Right lobe of liver (tissue), 6 donors: Measurements from ENCODE around the gene SCYL2. TPM values are rescaled to one million over a fixed set of nuclear protein-coding genes. Genes with fewer than 3 reads are reported as not detected.
"Not testable (repeated sequence)": the region's sequence is repeated elsewhere in the genome, so short reads cannot be mapped to it uniquely, and the experiment has no call there.

Experiments
- ATAC-seq, 4 donors: fragments of 200-7000 bp; cut with Tn5 transposase; one replicate each; pipeline ENCODE4 v1.9.1; 2020; ENCODE audit warnings: mild to moderate bottlenecking in 4 of 4, moderate library complexity in 4 of 4
- DNase-seq, 3 donors: peaks; one replicate each; pipeline ENCODE4 v3.0.0-alpha.2; 2020
- H3K27ac ChIP-seq, 3 donors: fragments of 200-600 bp; one replicate each; pipeline ENCODE4 v1.8.0; 2022
- H3K27me3 ChIP-seq, 2 donors: fragments of 200-600 bp; one replicate each; pipeline ENCODE4 v1.8.0; 2022
- H3K36me3 ChIP-seq, 4 donors: fragments of 200-600 bp; sonication (generic) in 1 of 4; one replicate each; pipeline versions ENCODE4 v1.5.1 to v1.8.0; 2017 to 2022; ENCODE audit warnings: control low read depth in 1 of 4
- H3K4me1 ChIP-seq, 4 donors: fragments of 200-600 bp; sonication (generic) in 1 of 4; one replicate each; pipeline versions ENCODE4 v1.5.1 to v1.8.0; 2017 to 2022; ENCODE audit warnings: control low read depth in 1 of 4
- H3K4me3 ChIP-seq, 3 donors: fragments of 200-600 bp; one replicate each; pipeline ENCODE4 v1.8.0; 2022
- H3K9me3 ChIP-seq, 4 donors: fragments of 200-600 bp; sonication (generic) in 1 of 4; one replicate each; pipeline versions ENCODE4 v1.5.1 to v1.8.0; 2017 to 2022; ENCODE audit warnings: control low read depth in 1 of 4
- CTCF ChIP-seq, 4 donors: fragments of 200-600 bp in 3 of 4; fragments of 450-650 bp in 1 of 4; IDR thresholded peaks; one replicate each; pipeline versions ENCODE4 v1.5.1 to v1.8.0; 2016 to 2022; ENCODE audit warnings: antibody characterized with exemption in 4 of 4, mild to moderate bottlenecking in 2 of 4
- POLR2A ChIP-seq: fragments of 450-650 bp; IDR thresholded peaks from one replicate; pipeline ENCODE4 v1.6.1; 2017; ENCODE audit warnings: antibody characterized with exemption, mild to moderate bottlenecking
- WGBS: methylation state at CpG from one replicate; pipeline ENCODE4 v1.1.6; 2018; ENCODE audit warnings: low coverage, low lambda C conversion rate; ENCODE audit not compliant: insufficient coverage; ENCODE audit errors: missing lambda C conversion rate; 5-methylcytosine and 5-hydroxymethylcytosine counted together
- intact Hi-C, 2 donors: fragments of 100-400 bp; cut with DNase I; formaldehyde crosslinking; loops; one replicate each; pipeline versions ENCODE4 v1.11.2 to v1.14.1; 2022
- total RNA-seq, 6 experiments: library from RNA; depleted of rRNA in 2 of 6; stranded (reverse); fragments of >200 nt in 2 of 6; fragmentation: NEBNext Ultra II Directional in 3 of 6; extraction: Animal tissue kit (Norgen Biotek cat#: 25700) in 3 of 6; gene quantifications; one replicate each; pipeline versions ENCODE4 v1.1.0 to v1.2.4, GENCODE V29; 2016 to 2023
- donor health status: DM: no; HTN: yes; CAD: no.
- donor health status: DM: no; HTN: no; CAD: no.
- donor health status: DM: no; HTN: no; CAD: no.
- donor health status: DM: no; HTN: yes; CAD: no.
- donor health status: DM: no; HTN: yes; CAD: no.

Gene SCYL2
- total RNA-seq, 6 experiments from 2014 or later, result 17.9 to 34.1 (median 28.0) TPM

GRCh38 chr12:100290016-100290415 lies 23.0 kb downstream of the SCYL2 start:
- Histone ChIP-seq H3K27ac (no peak overlapping the region), H3K9me3 (no peaks in the 10 kb centered on the region), H3K4me1 (no peaks in the 10 kb centered on the region), H3K4me3 (no peak overlapping the region), H3K27me3 (no peaks in the 10 kb centered on the region), H3K36me3 (no peaks in the 10 kb centered on the region)
- ATAC-seq, result no peak
- TF ChIP-seq CTCF (IDR thresholded peaks at IDR 0.05), result no peak
- TF ChIP-seq POLR2A, result no peak
- intact Hi-C loops, result no loop called here
- DNase-seq, result no peak
- WGBS, result 89% methylated on average over 3 of the region's 3 CpGs

- TF ChIP-seq CTCF (IDR thresholded peaks at IDR 0.05) (no peak), POLR2A (no peak)
- Histone ChIP-seq H3K27me3 (no peaks in the 10 kb centered on the region), H3K9me3 (no peaks in the 10 kb centered on the region), H3K4me1 (no peaks in the 10 kb centered on the region), H3K36me3 (peaks cover 0 to 8% (median 0%) of the 10 kb centered on the region in 4 donors), H3K4me3 (no peak overlapping the region), H3K27ac (no peak overlapping the region)
- intact Hi-C loops, result no loop called here
- ATAC-seq (no peak), DNase-seq (no peak)
- 90% methylated on average over 1 of the region's 1 CpG for WGBS
Measured at GRCh38 chr12:100293017-100293416, 26.0 kb downstream of the SCYL2 start.

GRCh38 chr12:100294366-100294765 lies 27.4 kb downstream of the SCYL2 start:
- H3K27me3 ChIP-seq, ATAC-seq, intact Hi-C loops, H3K27ac ChIP-seq, DNase-seq, H3K9me3 ChIP-seq, H3K4me3 ChIP-seq, H3K4me1 ChIP-seq: not testable (repeated sequence)
- peaks cover 0 to 19% (median 0%) of the 10 kb centered on the region in 4 donors for H3K36me3 ChIP-seq
- WGBS, result no CpG with 5 or more reads among the region's 24 CpGs

GRCh38 chr12:100295764-100296555 lies 29.0 kb downstream of the SCYL2 start:
- peaks cover 0 to 24% (median 0%) of the 10 kb centered on the region in 4 donors for H3K36me3 ChIP-seq
- ATAC-seq (no peak), DNase-seq (no peak)
- 71% methylated on average over 2 of the region's 4 CpGs for WGBS
- H3K9me3 ChIP-seq, result no peaks in the 10 kb centered on the region
- intact Hi-C loops, result no loop called here
- no peaks in the 10 kb centered on the region for H3K4me1 ChIP-seq
- no peak overlapping the region for H3K4me3 ChIP-seq
- H3K27ac ChIP-seq, result no peak overlapping the region
- H3K27me3 ChIP-seq, result no peaks in the 10 kb centered on the region
- TF ChIP-seq POLR2A (no peak), CTCF (IDR thresholded peaks at IDR 0.05) (no peak)

GRCh38 chr12:100302081-100302480 lies 35.1 kb downstream of the SCYL2 start:
- intact Hi-C loops, result no loop called here
- ATAC-seq, result no peak
- no peak for TF ChIP-seq CTCF (IDR thresholded peaks at IDR 0.05)
- no peak for TF ChIP-seq POLR2A
- Histone ChIP-seq H3K4me1 (no peaks in the 10 kb centered on the region), H3K27me3 (no peaks in the 10 kb centered on the region), H3K4me3 (no peak overlapping the region), H3K36me3 (peaks cover 0 to 34% (median 5%) of the 10 kb centered on the region in 4 donors), H3K27ac (no peak overlapping the region), H3K9me3 (no peaks in the 10 kb centered on the region)
- DNase-seq, result no peak
- 90% methylated on average over 1 of the region's 1 CpG for WGBS
